Activated naive CD8-positive, alpha-beta T cell (primary cell): ENCODE measurements around the gene CAPN12.

Experiments
- H3K27ac Mint-ChIP-seq: one replicate; pipeline ENCODE4 v1.8.0; 2021; ENCODE audit warnings: mixed read lengths
- H3K27me3 Mint-ChIP-seq: one replicate; pipeline ENCODE4 v1.8.0; 2021; ENCODE audit warnings: mixed read lengths
- H3K36me3 Mint-ChIP-seq: one replicate; pipeline ENCODE4 v1.8.0; 2021; ENCODE audit warnings: mixed read lengths
- H3K4me1 Mint-ChIP-seq: one replicate; pipeline ENCODE4 v1.8.0; 2021; ENCODE audit warnings: low read depth, mixed read lengths
- H3K4me3 Mint-ChIP-seq: one replicate; pipeline ENCODE4 v1.8.0; 2021; ENCODE audit warnings: mild to moderate bottlenecking, mixed read lengths
- H3K9me3 Mint-ChIP-seq: one replicate; pipeline ENCODE4 v1.8.0; 2021; ENCODE audit warnings: low read depth, mixed read lengths

The CAPN12 gene

DNA sequence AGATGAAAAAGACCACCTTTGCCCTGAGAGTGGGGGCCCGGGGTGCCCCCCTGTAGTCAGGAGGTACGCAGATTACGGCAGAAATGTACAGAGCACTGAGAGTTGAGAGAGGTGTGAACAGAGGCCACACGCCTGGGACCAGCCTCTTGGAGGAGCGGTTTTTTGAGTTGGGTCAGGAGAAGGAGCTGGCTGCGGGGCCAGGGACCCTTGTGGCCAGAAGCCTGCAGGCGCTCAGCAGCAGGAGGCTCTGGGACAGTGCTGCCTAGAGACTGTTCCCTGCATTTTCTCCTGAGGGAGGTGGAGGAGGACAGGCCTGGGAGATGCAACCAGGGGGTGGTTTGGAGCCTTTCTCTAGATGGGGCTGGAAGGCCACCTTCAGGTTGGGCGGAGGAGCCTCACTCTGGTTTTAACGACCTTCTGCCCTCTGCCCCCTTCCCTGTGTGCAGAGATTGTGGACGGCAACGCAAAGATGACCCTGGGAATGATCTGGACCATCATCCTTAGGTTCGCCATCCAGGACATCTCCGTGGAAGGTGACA is 39.7 kb downstream of the CAPN12 start:
- Mint-ChIP-seq H3K9me3 (no peaks in the 10 kb centered on the region), H3K27ac (no peak overlapping the region), H3K4me3 (no peak overlapping the region), H3K36me3 (peaks cover 11% of the 10 kb centered on the region), H3K27me3 (no peaks in the 10 kb centered on the region), H3K4me1 (no peaks in the 10 kb centered on the region)

DNA sequence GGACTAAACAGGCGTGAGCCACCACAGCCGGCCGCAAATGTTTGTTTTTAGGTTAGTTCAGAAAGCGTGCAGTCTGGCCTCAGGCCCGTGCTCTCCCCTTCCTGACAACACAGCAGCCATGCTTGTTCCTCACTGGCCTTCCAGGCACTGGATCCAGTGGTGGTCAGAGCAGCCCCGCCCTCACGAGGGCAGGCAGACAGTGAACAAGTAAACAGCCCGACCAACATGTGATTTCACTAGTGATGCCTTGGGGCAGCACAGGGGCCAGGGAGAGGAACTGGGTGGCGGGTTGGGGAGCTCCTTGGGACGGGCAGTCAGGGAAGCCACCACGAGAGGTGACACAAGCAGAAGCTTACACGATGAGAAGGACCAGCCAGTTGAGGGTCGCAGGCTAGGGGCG is 40.8 kb downstream of the CAPN12 start:
- Mint-ChIP-seq H3K4me3 (no peak overlapping the region), H3K4me1 (peaks cover 3% of the 10 kb centered on the region), H3K27me3 (no peaks in the 10 kb centered on the region), H3K27ac (no peak overlapping the region), H3K9me3 (no peaks in the 10 kb centered on the region), H3K36me3 (peaks cover 9% of the 10 kb centered on the region)

DNA sequence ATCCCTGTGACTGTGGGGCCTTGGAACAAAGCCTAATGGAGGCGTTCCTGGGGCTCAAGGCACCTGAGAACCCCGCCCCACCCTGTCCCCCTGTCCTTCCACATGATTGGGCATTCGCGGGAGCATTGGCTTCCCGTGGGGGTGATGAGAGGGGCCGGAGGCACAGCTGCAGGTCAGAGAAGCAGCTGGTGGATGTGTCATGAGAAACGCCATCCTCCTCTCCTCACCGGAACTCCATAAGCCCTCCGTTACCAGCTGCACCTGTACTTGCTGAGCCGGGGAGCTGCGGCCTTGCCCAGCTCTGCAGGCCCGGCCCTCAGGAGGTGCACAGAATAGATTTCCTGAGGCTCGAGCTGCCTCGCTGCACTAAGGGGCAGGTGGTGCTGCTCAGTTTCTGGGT is 42.0 kb downstream of the CAPN12 start:
- H3K4me1 Mint-ChIP-seq = peaks cover 6% of the 10 kb centered on the region
- H3K36me3 Mint-ChIP-seq = peaks cover 7% of the 10 kb centered on the region
- H3K27ac Mint-ChIP-seq = no peak overlapping the region
- no peak overlapping the region for H3K4me3 Mint-ChIP-seq
- H3K27me3 Mint-ChIP-seq = no peaks in the 10 kb centered on the region
- no peaks in the 10 kb centered on the region for H3K9me3 Mint-ChIP-seq

DNA sequence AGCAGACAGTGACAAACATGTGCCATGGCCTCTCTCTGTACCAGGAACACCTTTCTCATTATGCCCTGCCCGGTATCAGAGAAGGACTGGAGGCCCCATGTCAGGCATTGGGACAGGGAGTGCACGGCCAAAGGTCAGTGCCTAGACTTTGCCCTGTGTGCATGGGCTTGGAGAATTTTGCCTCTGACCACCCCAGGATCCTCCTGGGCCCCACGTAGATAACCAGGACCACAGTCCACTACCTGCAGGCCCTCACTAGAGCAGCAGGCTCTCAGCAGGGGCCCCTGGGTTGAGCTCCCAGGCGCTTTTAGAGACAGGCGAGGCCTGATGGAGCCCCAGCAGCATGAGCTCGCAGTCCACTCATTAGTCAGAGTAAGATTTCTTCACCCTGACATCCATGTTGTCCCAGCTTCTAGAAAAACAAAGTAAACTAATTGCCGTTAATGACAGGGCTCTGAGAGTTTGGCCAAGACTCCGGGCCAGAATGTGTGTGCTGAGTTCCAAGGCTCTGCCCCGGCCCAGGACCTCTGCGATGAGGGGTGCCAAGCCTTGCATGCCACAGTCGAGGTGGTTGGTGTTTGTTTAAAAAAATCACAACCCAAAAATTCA is 42.7 kb downstream of the CAPN12 start:
- peaks cover 7% of the 10 kb centered on the region for H3K36me3 Mint-ChIP-seq
- peaks cover 6% of the 10 kb centered on the region for H3K4me1 Mint-ChIP-seq
- H3K4me3 Mint-ChIP-seq = no peak overlapping the region
- H3K27me3 Mint-ChIP-seq = no peaks in the 10 kb centered on the region
- H3K27ac Mint-ChIP-seq = no peak overlapping the region
- no peaks in the 10 kb centered on the region for H3K9me3 Mint-ChIP-seq

DNA sequence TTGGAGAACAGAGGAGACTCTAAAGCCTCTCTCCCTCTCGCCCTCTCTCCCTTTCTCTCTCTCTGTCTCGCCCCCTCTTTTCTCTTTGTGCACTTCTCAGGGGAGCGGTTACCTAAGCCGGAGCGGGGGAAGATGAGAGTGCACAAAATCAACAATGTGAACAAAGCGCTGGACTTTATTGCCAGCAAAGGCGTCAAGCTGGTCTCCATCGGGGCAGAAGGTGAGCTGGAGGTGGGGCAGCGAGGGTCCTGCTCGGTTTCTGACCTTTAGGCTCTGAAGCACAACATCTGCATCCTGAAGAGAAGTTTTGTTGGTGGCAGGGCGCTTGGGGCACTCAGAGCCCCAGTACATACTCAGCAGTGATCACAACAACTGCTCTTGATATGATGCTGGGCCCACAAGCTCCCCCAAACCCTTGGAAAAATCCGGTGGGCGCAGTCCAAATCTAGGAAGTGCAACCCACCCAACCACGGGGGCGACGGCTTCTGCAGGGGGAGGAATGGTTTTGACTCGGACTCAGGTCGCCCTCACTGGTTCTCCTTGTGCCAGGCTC is 43.3 kb downstream of the CAPN12 start:
- Mint-ChIP-seq H3K36me3 (peaks cover 7% of the 10 kb centered on the region), H3K27ac (no peak overlapping the region), H3K27me3 (no peaks in the 10 kb centered on the region), H3K4me3 (no peak overlapping the region), H3K4me1 (peaks cover 6% of the 10 kb centered on the region), H3K9me3 (no peaks in the 10 kb centered on the region)

DNA sequence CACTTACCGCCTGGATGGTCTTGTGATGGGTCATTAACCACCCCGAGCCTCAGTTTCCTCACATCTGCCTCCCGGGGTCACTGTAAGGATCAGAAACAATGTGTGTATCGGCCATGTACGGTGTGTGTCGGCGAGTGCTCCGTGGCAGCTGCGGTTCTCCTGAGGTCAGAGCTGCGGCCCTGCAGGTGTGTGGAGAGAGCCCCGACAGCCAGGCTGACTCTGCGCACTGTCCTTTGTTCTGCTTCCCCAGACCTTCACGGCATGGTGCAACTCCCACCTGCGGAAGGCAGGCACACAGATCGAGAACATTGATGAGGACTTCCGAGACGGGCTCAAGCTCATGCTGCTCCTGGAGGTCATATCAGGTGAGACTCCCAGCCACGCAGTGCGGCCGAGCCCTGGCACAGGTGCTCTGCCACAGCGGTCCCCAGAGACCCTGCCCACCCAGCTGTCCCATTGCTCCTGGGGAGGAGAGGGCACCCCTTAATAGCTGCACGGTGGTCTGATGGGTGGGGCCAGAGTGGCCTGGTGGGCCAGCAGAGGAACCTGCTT is 43.8 kb downstream of the CAPN12 start:
- peaks cover 7% of the 10 kb centered on the region for H3K36me3 Mint-ChIP-seq
- H3K4me3 Mint-ChIP-seq = no peak overlapping the region
- H3K27me3 Mint-ChIP-seq = no peaks in the 10 kb centered on the region
- H3K27ac Mint-ChIP-seq = no peak overlapping the region
- no peaks in the 10 kb centered on the region for H3K9me3 Mint-ChIP-seq
- peaks cover 9% of the 10 kb centered on the region for H3K4me1 Mint-ChIP-seq

DNA sequence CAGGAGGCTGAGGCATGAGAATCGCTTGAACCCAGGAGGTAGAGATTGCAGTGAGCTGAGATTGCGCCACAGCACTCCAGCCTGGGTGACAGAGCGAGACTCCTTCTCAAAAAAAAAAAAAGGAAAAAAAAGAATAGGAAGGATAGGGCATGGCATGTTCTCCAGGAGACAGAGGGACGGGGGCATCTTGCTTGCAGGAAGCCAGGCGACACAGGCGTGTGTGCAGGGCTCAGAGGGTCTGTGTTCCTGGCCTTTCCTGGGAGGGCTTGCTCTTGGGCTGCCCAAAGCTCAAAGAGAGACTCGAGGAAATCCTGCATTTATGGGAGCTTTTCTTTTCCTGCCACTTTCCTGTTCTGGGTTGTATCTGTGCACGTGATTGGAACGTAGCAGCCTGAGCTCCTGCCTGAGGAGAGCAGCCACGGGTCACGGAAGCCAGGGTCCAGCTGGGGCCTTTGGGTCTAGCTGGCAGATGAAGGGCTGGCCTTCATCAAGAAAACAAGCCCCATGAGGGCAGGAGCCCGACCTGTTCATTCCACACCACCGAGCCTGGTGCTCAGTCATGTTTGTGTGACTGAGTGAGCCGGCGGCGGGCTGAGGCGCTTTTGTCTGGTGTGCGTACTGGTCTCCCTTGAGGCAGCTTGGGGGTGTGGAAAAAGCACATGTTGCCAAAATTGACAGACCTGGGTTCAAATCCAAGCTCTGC is 44.5 kb downstream of the CAPN12 start:
- Mint-ChIP-seq H3K36me3 (peaks cover 7% of the 10 kb centered on the region), H3K27me3 (no peaks in the 10 kb centered on the region), H3K4me3 (no peak overlapping the region), H3K9me3 (no peaks in the 10 kb centered on the region), H3K4me1 (peaks cover 14% of the 10 kb centered on the region), H3K27ac (no peak overlapping the region)

DNA sequence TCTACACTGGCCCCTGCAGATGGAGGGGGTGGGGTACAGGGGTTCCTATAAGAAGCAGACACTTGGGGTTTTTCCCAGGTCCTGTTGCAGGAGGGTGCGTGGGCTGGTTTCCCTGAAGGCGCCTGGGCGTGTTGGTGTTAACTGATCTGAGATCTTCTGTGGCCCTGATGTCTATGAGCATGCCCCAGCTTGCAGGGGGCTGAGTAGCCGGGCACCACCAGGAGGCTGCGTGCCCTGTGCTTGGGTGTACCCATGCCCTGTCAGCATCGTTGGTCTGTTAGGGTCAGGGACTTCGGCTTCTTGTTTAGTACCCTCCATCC is 45.3 kb downstream of the CAPN12 start:
- H3K9me3 Mint-ChIP-seq = no peaks in the 10 kb centered on the region
- H3K27me3 Mint-ChIP-seq = no peaks in the 10 kb centered on the region
- H3K36me3 Mint-ChIP-seq = peaks cover 5% of the 10 kb centered on the region
- H3K27ac Mint-ChIP-seq = no peak overlapping the region
- H3K4me3 Mint-ChIP-seq = no peak overlapping the region
- peaks cover 16% of the 10 kb centered on the region for H3K4me1 Mint-ChIP-seq

DNA sequence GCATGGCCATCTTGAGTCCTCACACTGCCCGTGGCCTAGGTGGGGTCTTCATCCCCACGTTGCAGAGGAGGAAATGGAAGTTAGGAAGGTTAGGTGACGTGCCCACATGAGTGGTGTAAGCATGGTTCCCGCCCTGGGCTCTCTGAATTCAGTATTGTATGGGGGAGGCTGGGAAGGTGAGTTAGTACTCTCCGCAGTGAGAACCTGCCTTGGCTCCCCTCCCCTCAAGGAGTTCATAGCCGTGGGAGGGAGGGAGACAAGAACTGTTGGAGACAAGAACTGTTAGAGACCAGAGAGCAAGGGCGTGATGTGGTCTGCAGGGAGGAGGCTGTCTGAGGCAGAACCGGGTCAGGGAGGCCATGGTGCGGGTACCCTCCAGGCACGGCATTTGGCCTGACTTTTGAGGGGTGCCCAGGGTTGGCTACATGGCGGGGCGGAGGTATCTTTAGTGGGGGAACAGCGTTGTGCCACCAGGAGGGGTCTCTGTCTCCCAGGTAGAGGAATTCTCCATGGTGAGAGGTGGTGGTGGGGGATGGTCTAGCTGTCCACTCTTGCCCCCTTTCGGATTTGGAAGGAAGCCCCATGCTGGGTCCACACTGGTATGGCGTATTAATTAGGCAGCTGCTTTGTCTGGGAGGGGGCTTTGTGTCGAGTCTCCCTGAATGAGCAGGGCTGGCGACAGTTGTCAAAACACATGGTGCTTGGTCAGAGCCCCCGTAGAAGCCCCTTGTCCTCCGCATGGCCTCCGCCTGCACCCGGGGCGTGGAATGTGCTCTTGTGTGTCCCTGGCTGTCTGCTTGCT is 45.8 kb downstream of the CAPN12 start:
- Mint-ChIP-seq H3K27ac (no peak overlapping the region), H3K36me3 (peaks cover 5% of the 10 kb centered on the region)

DNA sequence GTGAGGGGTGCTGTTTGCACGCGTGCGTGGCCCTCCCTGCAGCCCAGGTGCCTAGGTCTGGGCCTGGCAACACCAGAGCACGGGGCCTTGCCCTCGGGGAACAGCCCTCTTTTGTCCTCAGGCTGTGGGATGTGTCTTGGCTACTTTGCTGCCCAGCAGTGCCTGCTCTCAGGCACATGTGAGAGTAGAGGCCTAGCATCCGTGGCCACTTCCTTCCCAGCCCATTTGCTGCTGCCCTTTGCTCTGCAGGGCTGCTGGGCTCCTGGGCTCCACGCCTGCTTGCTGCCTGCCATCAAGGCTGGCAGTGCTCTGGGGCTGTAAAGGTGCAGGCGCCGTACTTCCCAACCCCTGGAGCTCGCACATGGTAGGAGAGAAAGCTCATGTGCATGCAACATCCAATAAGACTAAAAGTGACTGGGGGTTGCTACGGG is 46.6 kb downstream of the CAPN12 start:
- Mint-ChIP-seq H3K27me3 (no peaks in the 10 kb centered on the region), H3K4me3 (no peak overlapping the region), H3K36me3 (peaks cover 5% of the 10 kb centered on the region), H3K4me1 (peaks cover 29% of the 10 kb centered on the region), H3K9me3 (no peaks in the 10 kb centered on the region), H3K27ac (no peak overlapping the region)

More for the DNA sequence above, 45.8 kb downstream of the CAPN12 start:
- H3K4me1 Mint-ChIP-seq = peaks cover 22% of the 10 kb centered on the region
- no peak overlapping the region for H3K4me3 Mint-ChIP-seq
- no peaks in the 10 kb centered on the region for H3K27me3 Mint-ChIP-seq
- H3K9me3 Mint-ChIP-seq = no peaks in the 10 kb centered on the region

DNA sequence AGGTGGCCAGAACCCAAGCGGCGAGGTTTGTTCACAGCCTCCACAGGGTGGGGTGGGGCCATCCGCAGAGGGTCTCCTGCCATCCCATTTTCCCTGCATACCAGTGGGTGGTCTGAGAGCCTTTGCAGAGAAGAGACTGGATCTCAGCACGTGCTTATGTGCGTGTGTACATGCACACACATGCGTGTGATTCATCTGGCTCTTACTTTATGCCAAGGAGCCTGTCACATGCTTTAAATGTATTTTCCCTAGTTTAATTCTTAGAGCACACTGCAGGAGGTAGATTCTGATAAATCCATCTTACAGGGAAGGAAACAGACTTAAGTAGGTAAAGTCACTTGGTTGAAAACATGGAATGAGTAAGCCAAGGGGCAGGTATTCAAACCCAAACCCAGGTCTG is 47.1 kb downstream of the CAPN12 start:
- Mint-ChIP-seq H3K36me3 (peaks cover 5% of the 10 kb centered on the region), H3K4me1 (peaks cover 33% of the 10 kb centered on the region), H3K4me3 (no peak overlapping the region), H3K9me3 (no peaks in the 10 kb centered on the region), H3K27me3 (no peaks in the 10 kb centered on the region), H3K27ac (no peak overlapping the region)

DNA sequence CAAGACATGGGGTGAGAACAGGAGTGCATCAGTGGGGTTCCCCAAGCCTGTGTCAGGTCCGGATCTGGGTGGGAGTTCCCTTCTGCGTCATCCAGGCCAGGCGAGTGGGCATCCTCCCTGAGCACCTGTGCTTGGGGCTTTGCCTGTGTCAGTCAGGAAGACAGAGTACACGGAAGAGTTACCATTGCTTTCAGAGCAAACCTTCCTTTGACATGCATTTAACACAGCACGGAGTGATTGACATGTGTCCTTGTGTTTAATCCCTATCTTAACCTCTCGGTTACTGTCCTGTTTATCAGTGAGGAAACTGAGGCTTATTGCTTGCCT is 47.6 kb downstream of the CAPN12 start:
- no peak overlapping the region for H3K4me3 Mint-ChIP-seq
- no peaks in the 10 kb centered on the region for H3K27me3 Mint-ChIP-seq
- peaks cover 38% of the 10 kb centered on the region for H3K4me1 Mint-ChIP-seq
- H3K9me3 Mint-ChIP-seq = no peaks in the 10 kb centered on the region
- peaks cover 7% of the 10 kb centered on the region for H3K36me3 Mint-ChIP-seq
- H3K27ac Mint-ChIP-seq = no peak overlapping the region

DNA sequence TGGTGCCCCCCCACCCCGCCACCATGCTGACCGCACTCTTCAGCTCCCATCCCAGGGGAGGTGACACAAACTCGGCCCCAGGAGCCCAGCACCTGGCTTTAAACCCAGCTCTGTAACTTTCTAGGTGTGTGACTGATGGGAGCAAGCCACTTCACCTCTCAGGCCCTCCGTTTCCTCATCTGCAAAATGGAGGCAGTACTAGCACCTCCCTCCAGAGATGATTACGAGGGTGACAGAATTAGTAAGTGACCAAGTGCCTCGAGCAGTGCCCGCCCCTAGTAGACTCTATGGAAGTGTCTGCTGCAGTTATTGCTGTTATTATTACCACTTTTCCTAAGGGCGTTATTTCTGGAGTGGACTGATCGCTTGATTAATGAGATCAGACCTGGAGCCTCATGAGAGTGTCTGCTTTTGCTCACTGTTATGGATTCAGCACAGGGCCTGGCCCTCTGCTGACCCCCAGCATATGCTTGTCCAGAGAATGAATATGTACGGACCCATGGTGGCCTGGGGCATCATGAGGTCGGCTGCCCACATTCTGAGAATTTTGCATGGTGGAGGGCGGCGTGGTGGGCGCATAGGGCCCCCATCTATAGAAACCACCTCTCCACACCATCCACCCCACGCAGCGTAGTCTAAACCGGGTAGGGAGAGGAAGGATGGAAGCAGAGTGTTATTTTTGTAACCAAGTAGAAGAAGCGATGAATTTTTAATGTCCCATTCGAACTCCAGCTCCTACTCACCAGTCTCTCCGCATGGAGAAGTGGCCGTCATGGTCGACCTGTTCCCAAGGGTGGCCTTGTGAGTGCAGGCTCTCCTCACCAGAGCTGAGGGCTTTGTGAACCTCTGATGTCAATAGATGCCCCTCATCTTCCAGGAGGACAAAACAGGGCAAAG is 48.2 kb downstream of the CAPN12 start:
- peaks cover 38% of the 10 kb centered on the region for H3K4me1 Mint-ChIP-seq

DNA sequence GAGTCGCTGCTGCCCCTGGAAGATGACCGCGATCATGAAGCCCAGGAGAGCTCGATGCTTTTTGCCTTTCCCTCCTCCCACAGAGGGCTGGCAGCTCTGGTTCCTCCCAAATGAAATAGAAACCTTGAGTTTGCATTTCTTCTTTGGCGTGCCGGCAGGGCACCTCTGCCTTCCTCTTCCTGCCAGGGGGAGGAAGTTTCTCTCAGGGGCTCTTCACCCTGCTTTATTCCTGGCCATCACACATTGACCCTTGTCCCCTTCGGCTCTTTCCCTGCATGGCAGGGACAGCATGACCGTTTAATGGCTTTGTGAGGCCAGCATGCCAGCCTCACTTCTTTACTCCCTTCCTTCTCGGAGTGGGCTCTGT is 49.0 kb downstream of the CAPN12 start:
- Mint-ChIP-seq H3K4me3 (no peak overlapping the region), H3K4me1 (peaks cover 40% of the 10 kb centered on the region)

More for the DNA sequence above, 48.2 kb downstream of the CAPN12 start:
- Mint-ChIP-seq H3K9me3 (no peaks in the 10 kb centered on the region), H3K27ac (no peak overlapping the region), H3K4me3 (no peak overlapping the region), H3K36me3 (peaks cover 7% of the 10 kb centered on the region), H3K27me3 (no peaks in the 10 kb centered on the region)

More for the DNA sequence above, 49.0 kb downstream of the CAPN12 start:
- H3K9me3 Mint-ChIP-seq = no peaks in the 10 kb centered on the region
- H3K36me3 Mint-ChIP-seq = peaks cover 5% of the 10 kb centered on the region
- no peak overlapping the region for H3K27ac Mint-ChIP-seq
- H3K27me3 Mint-ChIP-seq = no peaks in the 10 kb centered on the region
